Right lobe of liver (tissue), 6 donors: Measurements from ENCODE around the gene NPW. TPM values are rescaled to one million over a fixed set of nuclear protein-coding genes. Genes with fewer than 3 reads are reported as not detected.
A peak's percentile ranks its signal among the peaks of the same experiment; 100 is the strongest.

Source experiments
- ATAC-seq, 4 donors: fragments of 200-7000 bp; cut with Tn5 transposase; one replicate each; pipeline ENCODE4 v1.9.1; 2020; ENCODE audit warnings: mild to moderate bottlenecking in 4 of 4, moderate library complexity in 4 of 4
- DNase-seq, 3 donors: peaks; one replicate each; pipeline ENCODE4 v3.0.0-alpha.2; 2020
- H3K27ac ChIP-seq, 3 donors: fragments of 200-600 bp; one replicate each; pipeline ENCODE4 v1.8.0; 2022
- H3K27me3 ChIP-seq, 2 donors: fragments of 200-600 bp; one replicate each; pipeline ENCODE4 v1.8.0; 2022
- H3K36me3 ChIP-seq, 4 donors: fragments of 200-600 bp; sonication (generic) in 1 of 4; one replicate each; pipeline versions ENCODE4 v1.5.1 to v1.8.0; 2017 to 2022; ENCODE audit warnings: control low read depth in 1 of 4
- H3K4me1 ChIP-seq, 4 donors: fragments of 200-600 bp; sonication (generic) in 1 of 4; one replicate each; pipeline versions ENCODE4 v1.5.1 to v1.8.0; 2017 to 2022; ENCODE audit warnings: control low read depth in 1 of 4
- H3K4me3 ChIP-seq, 3 donors: fragments of 200-600 bp; one replicate each; pipeline ENCODE4 v1.8.0; 2022
- H3K9me3 ChIP-seq, 4 donors: fragments of 200-600 bp; sonication (generic) in 1 of 4; one replicate each; pipeline versions ENCODE4 v1.5.1 to v1.8.0; 2017 to 2022; ENCODE audit warnings: control low read depth in 1 of 4
- CTCF ChIP-seq, 4 donors: fragments of 200-600 bp in 3 of 4; fragments of 450-650 bp in 1 of 4; IDR thresholded peaks; one replicate each; pipeline versions ENCODE4 v1.5.1 to v1.8.0; 2016 to 2022; ENCODE audit warnings: antibody characterized with exemption in 4 of 4, mild to moderate bottlenecking in 2 of 4
- POLR2A ChIP-seq: fragments of 450-650 bp; IDR thresholded peaks from one replicate; pipeline ENCODE4 v1.6.1; 2017; ENCODE audit warnings: antibody characterized with exemption, mild to moderate bottlenecking
- WGBS: methylation state at CpG from one replicate; pipeline ENCODE4 v1.1.6; 2018; ENCODE audit warnings: low coverage, low lambda C conversion rate; ENCODE audit not compliant: insufficient coverage; ENCODE audit errors: missing lambda C conversion rate; 5-methylcytosine and 5-hydroxymethylcytosine counted together
- intact Hi-C, 2 donors: fragments of 100-400 bp; cut with DNase I; formaldehyde crosslinking; loops; one replicate each; pipeline versions ENCODE4 v1.11.2 to v1.14.1; 2022
- total RNA-seq, 6 experiments: library from RNA; depleted of rRNA in 2 of 6; stranded (reverse); fragments of >200 nt in 2 of 6; fragmentation: NEBNext Ultra II Directional in 3 of 6; extraction: Animal tissue kit (Norgen Biotek cat#: 25700) in 3 of 6; gene quantifications; one replicate each; pipeline versions ENCODE4 v1.1.0 to v1.2.4, GENCODE V29; 2016 to 2023
- donor health status: DM: no; HTN: yes; CAD: no.
- donor health status: DM: no; HTN: no; CAD: no.
- donor health status: DM: no; HTN: no; CAD: no.
- donor health status: DM: no; HTN: yes; CAD: no.
- donor health status: DM: no; HTN: yes; CAD: no.

The NPW gene
- total RNA-seq, 6 experiments from 2014 or later, result 2.7 to 12.3 (median 8.2) TPM

GRCh38 chr16:2034696-2035430, 15.3 kb downstream of the NPW start:
- peak in 2 of 3 donors; percentile 73 for DNase-seq
- Histone ChIP-seq H3K27ac (peak overlapping the region; percentile 86 to 96 (median 87)), H3K36me3 (peaks cover 0 to 16% (median 3%) of the 10 kb centered on the region in 4 donors), H3K9me3 (no peaks in the 10 kb centered on the region), H3K27me3 (no peaks in the 10 kb centered on the region), H3K4me3 (peak overlapping the region; percentile 39 to 81 (median 74)), H3K4me1 (peaks cover 0 to 49% (median 17%) of the 10 kb centered on the region in 4 donors)
- TF ChIP-seq CTCF (IDR thresholded peaks at IDR 0.05) (no peak), POLR2A (no peak)
- ATAC-seq, result no peak
- 10% methylated on average over 8 of the region's 17 CpGs for WGBS
- intact Hi-C loops, result loop anchor here in 1 of 2 donors (5.0 kb wide), 1 partner anchor 117 kb away; no protein-coding TSS in a partner anchor

- TF ChIP-seq CTCF (IDR thresholded peaks at IDR 0.05), result peak in 1 of 4 donors; percentile 12
- peak; percentile 76 for TF ChIP-seq POLR2A
- DNase-seq, result peak; percentile 85 to 92 (median 91)
Observed at GRCh38 chr16:2035431-2036199, 16.0 kb downstream of the NPW start.

GRCh38 chr16:2036200-2036966, 16.8 kb downstream of the NPW start:
- TF ChIP-seq CTCF (IDR thresholded peaks at IDR 0.05) (peak in 2 of 4 donors; percentile 6 to 16), POLR2A (no peak)
- Histone ChIP-seq H3K4me3 (peak overlapping the region; percentile 39 to 81 (median 74)), H3K9me3 (no peaks in the 10 kb centered on the region), H3K36me3 (peaks cover 0 to 6% (median 3%) of the 10 kb centered on the region in 4 donors), H3K27me3 (no peaks in the 10 kb centered on the region), H3K4me1 (peaks cover 1 to 58% (median 23%) of the 10 kb centered on the region in 4 donors), H3K27ac (peak overlapping the region; percentile 86 to 96 (median 87))
- intact Hi-C loops, result loop anchor here in 1 of 2 donors (5.0 kb wide), 1 partner anchor 116 kb away; no protein-coding TSS in a partner anchor
- ATAC-seq (no peak), DNase-seq (peak in 2 of 3 donors; percentile 69 to 72)
- WGBS, result 27% methylated on average over 2 of the region's 47 CpGs

More at GRCh38 chr16:2035431-2036199, 16.0 kb downstream of the NPW start:
- peak; percentile 29 to 50 (median 44) for ATAC-seq
- Histone ChIP-seq H3K27me3 (no peaks in the 10 kb centered on the region), H3K9me3 (no peaks in the 10 kb centered on the region), H3K4me1 (peaks cover 0 to 50% (median 17%) of the 10 kb centered on the region in 4 donors), H3K27ac (peak overlapping the region; percentile 86 to 96 (median 87)), H3K36me3 (peaks cover 0 to 11% (median 3%) of the 10 kb centered on the region in 4 donors), H3K4me3 (peak overlapping the region; percentile 39 to 81 (median 74))
- intact Hi-C loops, result loop anchor here in 1 of 2 donors (5.0 kb wide), 1 partner anchor 117 kb away; no protein-coding TSS in a partner anchor
- WGBS, result 11% methylated on average over 10 of the region's 34 CpGs

GRCh38 chr16:2037115-2037514, 17.5 kb downstream of the NPW start:
- no CpG with 5 or more reads among the region's 15 CpGs for WGBS
- peak overlapping the region; percentile 39 to 81 (median 74) for H3K4me3 ChIP-seq
- peak overlapping the region in 2 of 3 donors; percentile 86 to 96 for H3K27ac ChIP-seq
- peaks cover 0 to 6% (median 3%) of the 10 kb centered on the region in 4 donors for H3K36me3 ChIP-seq
- DNase-seq (peak in 1 of 3 donors; percentile 67), ATAC-seq (no peak)
- H3K27me3 ChIP-seq, result no peaks in the 10 kb centered on the region
- peaks cover 1 to 63% (median 26%) of the 10 kb centered on the region in 4 donors for H3K4me1 ChIP-seq
- no peaks in the 10 kb centered on the region for H3K9me3 ChIP-seq
- TF ChIP-seq POLR2A (no peak), CTCF (IDR thresholded peaks at IDR 0.05) (no peak)
- intact Hi-C loops, result loop anchor here in 1 of 2 donors (5.0 kb wide), 1 partner anchor 115 kb away; no protein-coding TSS in a partner anchor
